Spinal cord (tissue), 10 donors: ENCODE measurements around the gene FRS2. TPM values are rescaled to one million over a fixed set of nuclear protein-coding genes. Genes with fewer than 3 reads are reported as not detected.

Source experiments
- DNase-seq, 6 donors: peaks; one replicate each; pipeline versions ENCODE4 v3.0.0 to v3.0.0-alpha.2; 2013 to 2015; ENCODE audit warnings: low spot score in 6 of 6, low read depth in 4 of 6
- H3K27ac ChIP-seq: one replicate; pipeline ENCODE4 v1.5.1; 2013; ENCODE audit warnings: low read depth, low read length, control low read depth
- H3K27me3 ChIP-seq: one replicate; pipeline ENCODE4 v1.6.1; 2013; ENCODE audit warnings: low read length; ENCODE audit not compliant: control insufficient read depth, insufficient read depth
- H3K36me3 ChIP-seq: one replicate; pipeline ENCODE4 v1.6.1; 2013; ENCODE audit warnings: low read length; ENCODE audit not compliant: control insufficient read depth, insufficient read depth
- H3K4me1 ChIP-seq: one replicate; pipeline ENCODE4 v1.6.1; 2013; ENCODE audit warnings: low read length; ENCODE audit not compliant: control insufficient read depth, insufficient read depth
- H3K4me3 ChIP-seq: one replicate; pipeline ENCODE4 v1.5.1; 2013; ENCODE audit warnings: low read depth, low read length, control low read depth
- H3K9me3 ChIP-seq: one replicate; pipeline ENCODE4 v1.6.1; 2013; ENCODE audit warnings: low read length; ENCODE audit not compliant: control insufficient read depth, insufficient read depth
- whole genome bisulfite sequencing: methylation state at CpG from one replicate; pipeline ENCODE4 v1.1.5; 2013; ENCODE audit warnings: missing lambda C conversion rate; ENCODE audit not compliant: insufficient coverage; 5-methylcytosine and 5-hydroxymethylcytosine counted together
- polyA plus RNA-seq, 2 donors: library from polyadenylated mRNA; unstranded; fragments of 120-200 nt; gene quantifications; one replicate each; pipeline ENCODE4 v1.2.1, GENCODE V29; 2013; ENCODE audit not compliant: insufficient read length in 2 of 2
- total RNA-seq, 2 donors: library from RNA; depleted of rRNA in 1 of 2; stranded (reverse); fragments of 120-200 nt in 1 of 2; fragments of >200 nt in 1 of 2; gene quantifications; one replicate each; pipeline versions ENCODE4 v1.2.3 to v1.2.4, GENCODE V29; 2013 to 2014
- donor health status: healthy.

The FRS2 gene
- total and polyA plus RNA-seq, 4 donors = 29.4 to 87.1 (median 53.9) TPM

DNA sequence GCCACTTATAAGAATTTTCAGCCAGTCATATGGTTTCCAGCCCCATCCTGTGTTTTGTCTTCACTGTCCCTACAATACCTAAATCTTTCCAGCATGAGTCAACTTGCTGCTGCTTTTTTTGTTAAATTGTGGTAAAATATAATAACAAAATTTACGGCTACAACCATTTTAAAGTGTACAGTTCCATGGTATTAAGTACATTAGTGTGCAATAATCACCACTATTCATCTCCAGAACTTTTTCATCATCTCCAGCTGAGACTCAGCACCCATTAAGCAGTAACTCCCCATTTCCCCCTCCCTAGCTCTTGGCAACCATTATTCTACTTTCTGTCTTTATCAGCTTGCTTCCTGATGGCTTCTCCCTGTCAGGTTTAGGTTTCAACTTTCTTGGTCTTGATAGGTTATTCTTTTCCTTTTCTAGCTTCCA lies 39.1 kb downstream of the FRS2 start:
- no peak overlapping the region for H3K27ac ChIP-seq
- no peak overlapping the region for H3K4me3 ChIP-seq
- DNase-seq = peak in 1 of 6 donors; percentile 10
- no CpG with 5 or more reads among the region's 1 CpG for WGBS
- H3K4me1 ChIP-seq = no peaks in the 10 kb centered on the region
- no peaks in the 10 kb centered on the region for H3K27me3 ChIP-seq
- no peaks in the 10 kb centered on the region for H3K9me3 ChIP-seq
- H3K36me3 ChIP-seq = no peaks in the 10 kb centered on the region

DNA sequence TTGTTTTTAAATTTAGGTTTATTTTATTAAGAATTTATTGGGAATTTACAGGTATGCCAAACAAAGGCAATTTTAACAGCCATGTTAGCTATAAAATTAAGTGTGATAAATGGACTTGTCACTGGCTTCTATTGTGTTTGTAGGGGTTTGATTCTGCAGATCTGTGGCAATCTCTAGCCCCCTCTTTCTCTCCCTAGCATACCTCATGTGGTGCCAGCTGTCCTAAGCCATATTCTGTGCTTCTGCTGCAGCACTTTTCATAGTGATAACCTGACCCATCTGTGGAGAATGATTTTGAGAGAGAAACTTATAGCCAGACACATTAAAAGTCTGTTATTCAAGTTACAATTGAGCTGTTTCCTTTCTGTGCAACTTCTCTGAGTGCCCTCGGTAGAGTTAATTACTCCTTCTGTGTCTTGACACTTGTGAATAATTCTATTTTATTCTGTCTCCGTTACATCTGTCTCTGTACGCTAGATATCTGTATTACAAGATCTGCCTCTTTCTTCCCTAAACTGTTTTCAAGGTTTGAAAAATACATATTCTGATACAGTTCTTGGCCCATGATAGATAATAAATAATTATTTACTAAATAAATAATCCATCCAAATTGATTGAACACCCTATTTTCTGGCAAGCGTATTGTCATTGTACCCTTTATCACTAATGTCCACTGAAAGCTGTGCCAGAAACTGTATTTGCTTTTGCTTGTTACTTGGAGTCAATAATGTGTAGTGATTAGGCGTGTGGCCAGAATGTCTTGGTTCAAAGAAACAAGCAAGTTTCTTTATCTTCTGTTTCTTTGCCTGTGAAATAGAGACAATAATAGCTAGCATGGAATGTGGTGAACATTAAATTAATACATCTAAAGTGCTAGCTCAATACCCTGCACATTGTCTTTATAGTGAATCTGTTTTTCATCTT lies 40.0 kb downstream of the FRS2 start:
- no CpG with 5 or more reads among the region's 5 CpGs for WGBS

DNA sequence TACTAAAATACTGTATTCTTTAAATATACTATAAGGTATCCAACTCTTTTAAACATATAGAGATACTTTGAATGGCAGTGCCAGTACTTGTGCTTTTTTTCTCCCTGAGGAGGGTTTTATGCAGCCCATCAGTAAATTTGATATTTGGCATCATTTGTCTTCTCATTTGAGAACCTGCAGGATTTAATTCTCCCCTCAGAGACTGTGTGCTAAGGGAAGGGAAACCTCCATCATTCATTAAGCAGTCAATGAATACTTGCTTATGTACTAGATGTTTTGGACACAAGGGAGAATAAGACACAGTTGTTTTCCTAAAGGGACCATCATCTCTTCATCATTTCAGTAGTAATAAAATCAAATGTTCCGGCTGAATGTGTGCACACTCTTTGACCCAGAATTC lies 40.8 kb downstream of the FRS2 start:
- peak in 1 of 6 donors; percentile 34 for DNase-seq
- no peaks in the 10 kb centered on the region for H3K9me3 ChIP-seq
- H3K36me3 ChIP-seq = no peaks in the 10 kb centered on the region
- no peaks in the 10 kb centered on the region for H3K4me1 ChIP-seq
- no peak overlapping the region for H3K4me3 ChIP-seq
- no peaks in the 10 kb centered on the region for H3K27me3 ChIP-seq
- no CpG with 5 or more reads among the region's 1 CpG for WGBS
- no peak overlapping the region for H3K27ac ChIP-seq

More for the DNA sequence above, 40.0 kb downstream of the FRS2 start:
- Histone ChIP-seq H3K9me3 (no peaks in the 10 kb centered on the region), H3K27me3 (no peaks in the 10 kb centered on the region), H3K4me3 (no peak overlapping the region), H3K36me3 (no peaks in the 10 kb centered on the region), H3K4me1 (no peaks in the 10 kb centered on the region), H3K27ac (no peak overlapping the region)
- peak in 3 of 6 donors; percentile 26 to 80 (median 69) for DNase-seq

DNA sequence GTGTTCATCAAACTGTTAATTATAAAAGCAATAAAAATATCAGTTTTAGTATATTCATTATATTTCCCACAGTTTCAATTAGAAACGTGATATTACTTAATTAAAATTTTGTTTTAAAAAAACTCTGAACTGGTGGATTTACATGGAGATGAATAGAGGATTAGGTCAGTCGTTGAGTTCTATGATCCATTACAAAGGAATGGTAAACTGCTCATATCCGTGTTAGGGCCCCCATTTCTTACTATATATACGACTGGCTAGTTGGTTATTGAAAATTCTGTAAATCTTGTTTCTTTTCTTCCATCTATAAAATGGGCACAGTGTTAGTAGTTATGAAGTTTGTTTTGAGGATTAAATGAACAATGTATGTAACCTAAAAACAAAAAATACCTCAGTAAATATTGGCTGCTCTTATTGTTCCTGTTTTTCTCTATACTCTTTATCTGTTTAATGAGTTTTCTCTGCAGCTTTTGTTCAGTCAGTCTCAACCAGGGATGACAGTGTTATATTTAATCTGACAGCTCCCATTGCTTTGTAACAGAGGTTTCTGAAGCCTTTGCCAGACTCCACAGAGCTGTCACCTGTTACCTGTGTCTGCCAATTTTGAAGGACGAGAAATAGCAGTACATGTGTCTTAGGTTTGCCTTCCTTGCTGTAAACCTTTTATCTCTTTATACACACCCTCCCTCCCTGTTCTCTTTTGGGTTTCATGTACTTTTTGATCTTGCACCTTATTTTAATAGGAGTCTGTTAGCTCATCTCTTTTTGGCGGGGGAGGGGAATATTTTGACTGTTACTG lies 41.5 kb downstream of the FRS2 start:
- no peaks in the 10 kb centered on the region for H3K36me3 ChIP-seq
- H3K4me3 ChIP-seq = no peak overlapping the region
- no peaks in the 10 kb centered on the region for H3K4me1 ChIP-seq
- H3K27ac ChIP-seq = no peak overlapping the region
- H3K9me3 ChIP-seq = no peaks in the 10 kb centered on the region
- no peaks in the 10 kb centered on the region for H3K27me3 ChIP-seq
- no peak for DNase-seq
- WGBS = no CpG with 5 or more reads among the region's 6 CpGs

DNA sequence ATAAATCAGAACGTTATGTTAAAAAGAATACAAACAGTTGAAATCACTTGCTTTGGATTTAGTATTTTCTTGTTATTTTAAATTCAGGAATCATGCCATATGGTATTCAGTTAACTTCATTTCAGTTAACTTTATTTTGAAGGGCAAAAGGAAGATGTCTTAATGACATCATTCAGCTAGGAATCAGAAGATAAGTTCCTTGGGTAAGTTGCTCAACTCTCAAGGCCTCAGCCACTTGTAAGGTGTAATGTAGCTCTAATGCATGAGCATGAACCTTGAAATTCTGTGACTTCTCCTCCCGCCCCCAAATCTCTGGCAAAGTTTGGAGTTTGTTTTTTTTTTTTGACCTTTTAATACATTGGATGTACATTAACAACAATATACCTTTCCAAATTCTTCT lies 42.6 kb downstream of the FRS2 start:
- no peaks in the 10 kb centered on the region for H3K4me1 ChIP-seq
- DNase-seq = no peak
- WGBS = no CpG with 5 or more reads among the region's 2 CpGs
- H3K9me3 ChIP-seq = no peaks in the 10 kb centered on the region
- H3K27me3 ChIP-seq = no peaks in the 10 kb centered on the region
- no peaks in the 10 kb centered on the region for H3K36me3 ChIP-seq
- H3K27ac ChIP-seq = no peak overlapping the region
- no peak overlapping the region for H3K4me3 ChIP-seq

DNA sequence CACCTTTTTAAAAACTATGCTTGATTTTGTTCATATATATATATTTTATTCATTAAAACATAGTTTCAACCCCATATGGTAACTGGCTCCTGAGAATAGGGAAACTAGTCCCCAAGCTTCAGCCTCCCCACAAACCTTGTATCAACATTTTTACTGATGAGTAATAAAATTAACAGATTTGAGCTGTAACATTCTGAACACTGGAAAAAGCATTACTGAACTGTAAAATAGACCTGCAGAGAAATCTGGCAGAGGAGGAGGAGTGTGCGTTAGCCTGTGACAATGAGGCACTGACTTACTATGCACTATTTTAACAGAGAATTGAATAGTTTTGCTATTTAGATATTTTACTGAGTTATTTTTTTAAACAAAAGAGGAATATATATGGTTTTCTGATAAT lies 43.1 kb downstream of the FRS2 start:
- no CpG with 5 or more reads among the region's 1 CpG for WGBS
- no peaks in the 10 kb centered on the region for H3K4me1 ChIP-seq

DNA sequence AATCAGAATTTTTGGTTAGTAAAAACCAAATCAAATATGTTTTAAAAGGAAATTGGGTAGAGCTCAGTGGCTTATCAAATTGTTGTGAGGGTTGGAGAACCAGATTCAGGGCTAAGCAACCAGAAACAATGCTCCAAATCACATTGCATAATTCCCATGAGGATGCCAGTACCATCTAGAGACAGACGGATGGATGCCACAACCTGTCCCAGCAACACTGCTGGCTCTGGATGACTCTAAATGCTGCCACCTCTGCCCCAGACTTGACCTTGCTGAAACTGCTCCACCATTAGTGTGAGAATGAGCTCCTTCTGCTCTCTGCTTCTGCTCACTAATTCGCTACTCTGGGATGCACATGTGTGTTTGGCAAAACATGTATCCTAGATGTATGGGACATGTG lies 43.9 kb downstream of the FRS2 start:
- WGBS = 86% methylated on average over 2 of the region's 2 CpGs
- Histone ChIP-seq H3K27me3 (no peaks in the 10 kb centered on the region), H3K4me1 (no peaks in the 10 kb centered on the region), H3K36me3 (no peaks in the 10 kb centered on the region), H3K4me3 (no peak overlapping the region), H3K27ac (no peak overlapping the region), H3K9me3 (no peaks in the 10 kb centered on the region)
- no peak for DNase-seq

More for the DNA sequence above, 43.1 kb downstream of the FRS2 start:
- H3K36me3 ChIP-seq = no peaks in the 10 kb centered on the region
- peak in 1 of 6 donors; percentile 8 for DNase-seq
- no peaks in the 10 kb centered on the region for H3K9me3 ChIP-seq
- H3K27me3 ChIP-seq = no peaks in the 10 kb centered on the region
- H3K27ac ChIP-seq = no peak overlapping the region
- no peak overlapping the region for H3K4me3 ChIP-seq

DNA sequence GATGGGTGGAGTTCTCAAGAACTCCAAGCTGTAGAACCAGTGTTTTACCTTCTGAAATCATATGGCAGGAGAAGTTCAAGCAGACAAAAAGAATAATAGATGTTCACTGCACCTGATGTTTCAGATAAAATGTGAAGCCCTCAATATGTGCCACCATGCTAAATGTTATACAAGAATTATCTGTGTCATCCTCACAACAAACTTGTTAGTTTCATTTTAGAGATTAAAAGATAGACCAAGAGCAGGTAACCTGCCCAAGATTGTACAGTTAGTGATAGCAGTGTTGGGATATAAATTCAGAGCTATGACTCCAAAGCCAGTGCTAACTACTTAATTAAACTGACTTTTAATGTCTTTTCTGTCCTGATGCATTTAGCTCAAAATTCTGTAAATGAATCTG lies 44.7 kb downstream of the FRS2 start:
- H3K9me3 ChIP-seq = no peaks in the 10 kb centered on the region

DNA sequence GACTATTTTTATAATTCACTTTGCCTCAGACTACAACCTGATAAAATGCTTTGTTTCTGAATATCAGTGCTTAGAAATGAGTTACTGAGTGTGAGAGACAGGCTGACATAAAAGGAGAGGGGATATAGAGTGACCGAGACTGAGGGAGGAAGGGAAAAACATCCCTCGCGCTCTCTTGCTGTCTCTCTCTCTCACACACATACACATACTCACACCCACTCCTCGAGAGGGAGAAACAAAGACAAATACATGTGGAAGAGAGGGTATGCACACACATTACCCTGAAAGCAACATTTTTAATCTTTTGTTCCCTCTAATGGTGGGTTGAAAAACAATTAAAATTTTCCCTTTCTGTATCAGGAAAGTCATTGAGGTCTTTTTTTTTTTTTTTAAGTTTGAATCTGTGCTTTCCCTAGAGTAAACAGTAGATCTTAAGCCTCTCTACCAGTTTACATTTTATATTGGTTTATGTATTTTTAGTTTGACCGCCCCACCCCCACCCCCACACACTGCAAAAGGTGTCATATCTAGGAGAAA lies 45.3 kb downstream of the FRS2 start:
- Histone ChIP-seq H3K27ac (peak overlapping the region; percentile 7), H3K4me3 (no peak overlapping the region), H3K9me3 (no peaks in the 10 kb centered on the region), H3K36me3 (no peaks in the 10 kb centered on the region), H3K4me1 (no peaks in the 10 kb centered on the region), H3K27me3 (no peaks in the 10 kb centered on the region)
- WGBS = no CpG with 5 or more reads among the region's 5 CpGs
- no peak for DNase-seq

More for the DNA sequence above, 44.7 kb downstream of the FRS2 start:
- no peak overlapping the region for H3K27ac ChIP-seq
- no peak for DNase-seq
- no peaks in the 10 kb centered on the region for H3K36me3 ChIP-seq
- no peaks in the 10 kb centered on the region for H3K4me1 ChIP-seq
- H3K27me3 ChIP-seq = no peaks in the 10 kb centered on the region
- H3K4me3 ChIP-seq = no peak overlapping the region
